RWPE2 (cell line): Measurements from ENCODE around the gene PPP1R11.

Source experiments
- ATAC-seq: fragments of 200-7000 bp; cut with Tn5 transposase; 3 replicates; pipeline ENCODE4 v1.9.1; 2021; ENCODE audit warnings: low read depth
- DNase-seq: peaks from one replicate; pipeline ENCODE4 v3.0.0-alpha.2; 2020; ENCODE audit warnings: low spot score
- H3K27ac ChIP-seq: fragments of 450-650 bp; 2 replicates; pipeline ENCODE4 v1.5.1; 2017; ENCODE audit warnings: mild to moderate bottlenecking; ENCODE audit not compliant: poor library complexity, severe bottlenecking
- H3K27me3 ChIP-seq: fragments of 250-450 bp; sonication (Bioruptor Pico); 2 replicates; pipeline ENCODE4 v1.5.1; 2021; ENCODE audit warnings: mild to moderate bottlenecking, moderate library complexity; ENCODE audit not compliant: insufficient read depth, poor library complexity, severe bottlenecking
- H3K36me3 ChIP-seq: fragments of 250-450 bp; sonication (Bioruptor Pico); 2 replicates; pipeline ENCODE4 v1.5.1; 2020; ENCODE audit warnings: low read depth, mild to moderate bottlenecking, moderate library complexity
- H3K4me1 ChIP-seq: fragments of 250-450 bp; sonication (Bioruptor Pico); 2 replicates; pipeline ENCODE4 v1.5.1; 2021; ENCODE audit warnings: mild to moderate bottlenecking, moderate library complexity; ENCODE audit not compliant: insufficient read depth, poor library complexity, severe bottlenecking
- H3K4me3 ChIP-seq: fragments of 250-450 bp; sonication (Bioruptor Pico); 2 replicates; pipeline ENCODE4 v1.5.1; 2021; ENCODE audit warnings: mild to moderate bottlenecking, moderate library complexity; ENCODE audit not compliant: severe bottlenecking
- H3K9me3 ChIP-seq: fragments of 250-450 bp; sonication (Bioruptor Pico); 2 replicates; pipeline ENCODE4 v1.5.1; 2021; ENCODE audit warnings: mild to moderate bottlenecking, moderate library complexity; ENCODE audit not compliant: severe bottlenecking
- TF ChIP-seq, protein P1 (sequence below): fragments of 450-650 bp; IDR thresholded peaks from one replicate; pipeline ENCODE4 v1.5.1; 2017; ENCODE audit warnings: mild to moderate bottlenecking, moderate library complexity; ENCODE audit not compliant: poor library complexity, severe bottlenecking

Gene PPP1R11

DNA sequence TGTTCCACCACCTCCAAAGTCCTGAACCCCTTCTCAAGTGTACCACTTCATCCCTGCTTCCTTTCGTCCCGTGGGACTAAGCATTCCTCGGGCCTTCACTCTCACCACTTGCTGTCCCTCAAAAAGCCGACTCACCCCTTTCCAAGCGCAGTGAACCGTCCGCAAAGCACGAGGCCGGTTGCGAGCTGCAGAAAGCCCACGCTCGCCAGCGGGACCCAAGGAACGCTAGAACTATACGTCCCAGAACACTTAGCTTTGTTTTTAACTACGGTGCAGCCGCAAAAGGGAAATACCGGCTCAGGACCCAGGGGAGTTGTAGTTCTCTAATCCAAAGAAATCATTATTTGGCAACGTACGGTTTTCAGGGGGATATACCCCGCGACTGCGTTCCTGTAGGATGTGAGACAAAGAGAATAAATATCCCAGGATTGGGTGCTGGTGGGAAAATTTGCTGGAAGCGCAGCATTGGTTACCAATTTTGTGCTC lies 6.3 kb upstream of the PPP1R11 start:
- peaks cover 5% of the 10 kb centered on the region for H3K4me1 ChIP-seq
- DNase-seq (no peak), ATAC-seq (no peak; the same call in 2 of the 3 replicates)
- H3K4me3 ChIP-seq = peak overlapping the region; percentile 86
- no peaks in the 10 kb centered on the region for H3K27me3 ChIP-seq
- TF ChIP-seq, protein P1, sequence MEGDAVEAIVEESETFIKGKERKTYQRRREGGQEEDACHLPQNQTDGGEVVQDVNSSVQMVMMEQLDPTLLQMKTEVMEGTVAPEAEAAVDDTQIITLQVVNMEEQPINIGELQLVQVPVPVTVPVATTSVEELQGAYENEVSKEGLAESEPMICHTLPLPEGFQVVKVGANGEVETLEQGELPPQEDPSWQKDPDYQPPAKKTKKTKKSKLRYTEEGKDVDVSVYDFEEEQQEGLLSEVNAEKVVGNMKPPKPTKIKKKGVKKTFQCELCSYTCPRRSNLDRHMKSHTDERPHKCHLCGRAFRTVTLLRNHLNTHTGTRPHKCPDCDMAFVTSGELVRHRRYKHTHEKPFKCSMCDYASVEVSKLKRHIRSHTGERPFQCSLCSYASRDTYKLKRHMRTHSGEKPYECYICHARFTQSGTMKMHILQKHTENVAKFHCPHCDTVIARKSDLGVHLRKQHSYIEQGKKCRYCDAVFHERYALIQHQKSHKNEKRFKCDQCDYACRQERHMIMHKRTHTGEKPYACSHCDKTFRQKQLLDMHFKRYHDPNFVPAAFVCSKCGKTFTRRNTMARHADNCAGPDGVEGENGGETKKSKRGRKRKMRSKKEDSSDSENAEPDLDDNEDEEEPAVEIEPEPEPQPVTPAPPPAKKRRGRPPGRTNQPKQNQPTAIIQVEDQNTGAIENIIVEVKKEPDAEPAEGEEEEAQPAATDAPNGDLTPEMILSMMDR = no peak
- no peaks in the 10 kb centered on the region for H3K9me3 ChIP-seq
- peaks cover 39% of the 10 kb centered on the region for H3K36me3 ChIP-seq
- H3K27ac ChIP-seq = peak overlapping the region; percentile 77

GRCh38 chr6:30061092-30061857 lies 5.7 kb upstream of the PPP1R11 start, which contains the start of gene POLR1H:
TSS of gene POLR1H (plus strand) at chr6:30061265. CDS start at chr6:30061525, 260 bp downstream.
- Histone ChIP-seq H3K36me3 (peaks cover 39% of the 10 kb centered on the region), H3K27ac (peak within 1 kb of the TSS; percentile 77), H3K4me1 (peaks cover 11% of the 10 kb centered on the region), H3K27me3 (no peaks in the 10 kb centered on the region), H3K9me3 (no peaks in the 10 kb centered on the region), H3K4me3 (peak within 1 kb of the TSS; percentile 86)
- DNase-seq = peak; percentile 89
- TF ChIP-seq, protein P1 = no peak
- peak; percentile 95 for ATAC-seq

DNA sequence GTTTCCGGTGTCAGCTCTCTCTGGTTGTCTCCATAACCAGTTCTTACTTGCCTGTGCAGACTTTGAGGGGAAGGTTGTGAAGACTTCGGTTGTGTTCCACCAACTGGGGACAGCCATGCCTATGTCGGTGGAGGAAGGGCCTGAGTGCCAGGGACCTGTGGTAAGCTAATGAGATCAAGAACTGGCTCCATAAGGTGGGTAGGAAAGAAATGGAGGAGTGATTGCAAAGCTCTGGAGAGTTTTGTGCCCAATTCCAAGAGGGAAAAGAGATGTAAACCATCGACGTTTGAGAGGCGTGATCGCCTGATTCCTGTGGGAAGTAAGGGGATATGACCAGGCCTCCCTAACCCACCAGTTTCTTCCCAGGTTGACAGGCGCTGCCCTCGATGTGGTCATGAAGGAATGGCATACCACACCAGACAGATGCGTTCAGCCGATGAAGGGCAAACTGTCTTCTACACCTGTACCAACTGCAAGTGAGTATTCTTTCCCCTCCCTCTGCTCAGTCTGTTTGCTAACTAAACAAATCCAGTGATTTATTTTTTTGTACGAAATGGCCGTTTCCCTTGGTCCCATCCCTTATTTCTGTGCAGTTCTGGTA lies 5.0 kb upstream of the PPP1R11 start:
- Histone ChIP-seq H3K27ac (peak overlapping the region; percentile 77), H3K27me3 (no peaks in the 10 kb centered on the region), H3K36me3 (peaks cover 38% of the 10 kb centered on the region), H3K9me3 (no peaks in the 10 kb centered on the region), H3K4me1 (peaks cover 11% of the 10 kb centered on the region), H3K4me3 (peak overlapping the region; percentile 86)
- ATAC-seq (no peak), DNase-seq (no peak)
- TF ChIP-seq, protein P1 = no peak

DNA sequence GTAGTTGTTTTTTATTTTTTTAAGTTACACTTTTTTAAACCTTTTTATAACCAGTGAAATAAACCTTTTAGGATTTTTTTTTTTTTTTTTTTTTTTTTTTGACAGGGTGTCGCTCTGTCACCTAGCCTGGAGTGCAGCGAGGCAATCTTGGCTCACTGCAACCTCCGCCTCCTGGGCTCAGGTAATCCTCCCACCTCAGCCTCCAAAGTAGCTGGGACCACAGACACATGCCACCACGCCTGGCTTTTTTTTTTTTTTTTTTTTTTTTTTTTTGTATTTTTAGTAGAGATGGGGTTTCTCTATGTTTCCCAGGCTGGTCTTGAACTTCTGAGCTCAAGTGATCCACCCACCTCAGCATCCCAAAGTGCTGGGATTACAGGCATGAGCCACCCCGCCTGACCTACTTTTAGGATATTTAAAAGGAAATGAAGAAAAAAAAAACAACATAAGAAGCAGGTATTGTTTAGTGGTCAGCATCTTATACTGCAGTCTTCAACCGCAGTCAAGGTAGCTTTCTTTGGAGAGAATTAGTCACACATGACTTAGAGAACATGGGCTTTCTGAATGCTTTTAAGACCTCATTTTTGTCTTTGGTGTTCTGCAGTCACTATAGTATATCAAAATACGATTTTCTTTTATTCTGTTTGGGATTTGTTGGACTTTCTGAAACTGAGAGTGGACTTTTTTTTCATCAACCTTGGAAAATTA lies 4.4 kb upstream of the PPP1R11 start:
- TF ChIP-seq, protein P1 = no peak
- ATAC-seq = no peak

More for the DNA sequence above, 4.4 kb upstream of the PPP1R11 start:
- H3K36me3 ChIP-seq = peaks cover 32% of the 10 kb centered on the region
- peak overlapping the region; percentile 77 for H3K27ac ChIP-seq
- no peaks in the 10 kb centered on the region for H3K27me3 ChIP-seq
- no peaks in the 10 kb centered on the region for H3K9me3 ChIP-seq
- no peak overlapping the region for H3K4me3 ChIP-seq
- no peak for DNase-seq
- peaks cover 11% of the 10 kb centered on the region for H3K4me1 ChIP-seq
